NCI-H1436 (cell line): ENCODE results near the gene RNU1-2.
A peak's percentile ranks its signal among the peaks of the same experiment; 100 is the strongest.
"Not testable (repeated sequence)": the region's sequence is repeated elsewhere in the genome, so short reads cannot be mapped to it uniquely, and the experiment has no call there.

Experiments used
- DNase-seq: peaks from one replicate; lab custom pipeline; 2025; lab: John Stamatoyannopoulos, UW

RNU1-2 gene

GRCh38 chr1:16911851-16912721 is 16.3 kb downstream of the RNU1-2 start:
- not testable (repeated sequence) for DNase-seq

DNA sequence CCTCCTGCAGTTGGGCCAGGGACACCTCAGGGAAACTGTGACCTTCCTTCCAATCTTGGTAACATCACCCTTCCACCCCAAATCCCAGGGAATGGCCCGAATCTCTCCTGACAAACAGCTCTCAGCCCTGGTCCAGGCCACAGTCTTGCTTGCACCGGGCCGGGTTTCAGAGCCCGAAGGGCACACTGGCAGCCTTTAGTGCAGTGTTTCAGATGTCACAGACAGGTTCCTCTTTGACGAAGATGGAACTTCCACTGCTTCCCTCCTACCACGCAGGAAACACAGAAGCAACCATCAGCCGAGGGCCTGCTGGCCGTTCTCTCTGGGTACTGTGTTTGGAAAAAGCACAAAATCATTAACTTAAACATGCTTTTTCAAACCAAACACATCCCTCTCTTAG is 17.0 kb downstream of the RNU1-2 start:
- DNase-seq: not testable (repeated sequence)

DNA sequence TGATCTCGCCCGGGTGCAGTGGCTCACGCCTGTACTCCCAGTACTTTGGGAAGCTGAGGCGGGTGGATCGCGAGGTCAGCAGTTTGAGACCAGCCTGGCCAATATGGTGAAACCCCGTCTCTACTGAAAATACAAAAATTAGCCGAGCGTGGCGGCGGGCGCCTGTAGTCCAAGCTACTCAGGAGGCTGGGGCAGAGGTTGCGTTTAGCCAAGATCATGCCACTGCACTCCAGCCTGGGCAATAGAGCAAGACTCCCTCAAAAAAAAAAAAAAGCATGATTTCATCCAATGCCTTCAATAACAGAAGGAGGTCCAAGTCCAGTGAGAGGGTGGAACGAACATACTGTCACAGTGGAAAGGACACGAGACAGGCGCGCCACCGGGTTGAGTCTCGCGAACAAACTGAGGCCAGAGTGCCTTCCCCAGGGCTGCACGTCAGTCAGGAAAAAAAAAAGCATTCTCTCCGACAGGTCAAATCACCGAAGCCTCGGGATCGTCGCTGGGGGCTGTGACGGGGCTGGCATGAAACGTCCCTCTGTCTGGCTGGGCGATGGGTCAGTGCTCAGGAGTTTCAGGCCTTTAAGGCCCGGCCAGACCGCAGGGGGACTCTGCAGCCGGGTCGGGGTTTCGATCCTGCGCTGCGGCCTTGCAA is 17.5 kb downstream of the RNU1-2 start:
- DNase-seq: no peak

GRCh38 chr1:16913833-16914662 is 18.3 kb downstream of the RNU1-2 start:
- peak; percentile 96 for DNase-seq

DNA sequence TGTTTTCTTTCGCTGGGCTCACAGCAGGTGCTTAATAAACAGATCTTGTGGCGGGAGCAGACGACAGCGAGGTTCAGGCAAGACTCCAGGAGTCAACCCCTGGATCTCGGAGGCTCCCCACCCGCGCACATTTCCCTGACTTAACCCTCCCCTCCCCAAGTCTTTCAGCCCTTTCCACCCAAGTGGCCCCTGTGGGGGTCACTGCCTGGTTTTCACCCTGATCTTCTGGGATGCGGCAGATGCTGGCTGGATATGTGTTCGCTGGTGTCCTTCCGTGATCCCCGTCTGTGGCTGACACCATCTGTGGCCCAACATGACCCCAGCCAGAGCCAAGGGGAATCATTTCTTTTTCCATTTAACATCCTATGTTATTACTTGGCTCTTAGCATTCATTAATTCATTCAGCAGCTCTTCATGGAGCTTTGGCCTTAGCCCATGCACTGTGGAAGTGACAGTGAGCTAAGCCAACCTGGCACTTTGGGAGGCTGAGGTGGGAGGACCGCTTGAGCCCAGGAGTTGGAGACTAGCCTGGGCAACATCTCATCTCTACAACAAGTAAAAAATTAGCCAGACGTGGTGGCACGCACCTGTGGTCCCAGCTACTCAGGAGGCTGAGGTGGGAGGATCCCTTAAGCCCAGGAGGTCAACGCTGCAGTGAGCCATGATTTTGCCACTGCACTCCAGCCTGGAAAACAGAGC is 19.3 kb downstream of the RNU1-2 start:
- DNase-seq: not testable (repeated sequence)

- no peak for DNase-seq
These were observed 19.8 kb downstream of the RNU1-2 start for GRCh38 chr1:16915627-16915973.

- DNase-seq: not testable (repeated sequence)
These were observed 20.5 kb downstream of the RNU1-2 start for GRCh38 chr1:16916036-16916880.

DNA sequence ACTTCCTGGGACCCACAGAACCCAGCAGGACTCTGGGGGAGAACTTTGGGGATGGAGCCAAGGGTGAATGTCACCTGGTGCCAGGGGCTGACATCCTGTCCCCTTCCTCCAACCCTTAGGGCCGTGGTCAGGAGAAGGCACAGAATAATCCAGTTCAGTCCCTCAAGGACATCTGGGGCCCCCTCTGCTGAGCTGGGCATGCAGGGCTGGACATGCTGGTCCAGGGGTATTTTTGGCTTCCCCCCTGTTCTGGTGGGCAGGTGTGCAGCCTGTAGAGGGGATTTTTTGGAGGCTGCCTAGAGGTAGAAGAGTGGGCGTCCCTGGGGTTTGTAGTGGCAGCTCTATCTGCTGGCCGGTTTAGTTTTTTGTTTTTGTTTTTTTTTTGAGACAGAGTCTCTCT is 22.6 kb downstream of the RNU1-2 start:
- DNase-seq: no peak

DNA sequence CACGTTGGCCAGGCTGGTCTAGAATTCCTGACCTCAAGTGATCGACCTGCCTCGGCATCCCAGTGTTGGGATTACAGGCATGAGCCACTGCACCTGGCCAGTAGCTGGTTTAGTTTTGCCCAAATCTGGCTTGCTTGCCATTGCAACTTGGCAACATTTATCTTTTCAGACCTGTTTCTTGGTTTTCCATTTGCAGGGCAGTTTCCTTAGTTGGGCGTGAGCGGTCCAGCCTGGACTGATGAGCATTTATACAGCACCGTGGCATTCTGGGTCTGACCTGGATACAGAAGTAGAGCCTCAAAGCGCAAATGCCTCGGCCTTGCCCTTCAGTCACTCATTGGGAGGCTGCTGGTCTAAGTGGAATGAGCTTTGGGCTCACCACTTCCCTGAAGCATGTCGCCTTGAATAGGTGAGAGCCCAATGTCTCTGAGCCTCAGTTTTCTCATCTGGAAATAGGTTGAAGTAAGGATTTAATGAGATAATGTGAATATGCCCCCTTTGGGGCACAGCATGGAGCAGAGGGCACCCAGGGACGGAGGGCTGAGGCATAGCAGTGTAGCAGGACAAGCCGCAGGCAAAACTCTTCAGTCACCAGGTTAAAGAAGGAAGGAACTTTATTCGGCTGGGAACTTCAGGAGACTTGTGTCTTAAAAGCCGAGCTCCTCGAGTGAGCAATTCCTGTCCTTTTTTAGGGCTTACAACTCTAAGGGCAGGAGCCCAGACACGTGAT is 23.3 kb downstream of the RNU1-2 start:
- not testable (repeated sequence) for DNase-seq

DNA sequence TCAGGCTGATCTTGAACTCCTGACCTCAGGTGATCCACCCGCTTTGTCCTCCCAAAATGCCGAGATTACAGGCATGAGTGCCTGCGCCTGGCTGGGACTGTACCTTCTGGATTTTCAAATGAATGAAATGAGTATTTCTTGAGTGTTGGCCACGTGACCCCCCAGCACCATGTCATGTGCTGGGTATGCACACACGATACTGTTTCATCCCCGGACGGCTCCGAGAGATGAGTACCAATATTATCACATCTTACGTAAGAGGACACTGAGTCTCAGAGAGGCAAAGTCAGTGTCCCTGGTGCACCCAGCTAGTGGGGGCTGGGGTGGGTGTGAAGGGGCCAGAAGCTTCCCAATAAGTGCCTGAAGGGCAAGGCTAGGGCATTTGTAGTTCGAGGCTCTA is 25.2 kb downstream of the RNU1-2 start:
- DNase-seq: no peak

DNA sequence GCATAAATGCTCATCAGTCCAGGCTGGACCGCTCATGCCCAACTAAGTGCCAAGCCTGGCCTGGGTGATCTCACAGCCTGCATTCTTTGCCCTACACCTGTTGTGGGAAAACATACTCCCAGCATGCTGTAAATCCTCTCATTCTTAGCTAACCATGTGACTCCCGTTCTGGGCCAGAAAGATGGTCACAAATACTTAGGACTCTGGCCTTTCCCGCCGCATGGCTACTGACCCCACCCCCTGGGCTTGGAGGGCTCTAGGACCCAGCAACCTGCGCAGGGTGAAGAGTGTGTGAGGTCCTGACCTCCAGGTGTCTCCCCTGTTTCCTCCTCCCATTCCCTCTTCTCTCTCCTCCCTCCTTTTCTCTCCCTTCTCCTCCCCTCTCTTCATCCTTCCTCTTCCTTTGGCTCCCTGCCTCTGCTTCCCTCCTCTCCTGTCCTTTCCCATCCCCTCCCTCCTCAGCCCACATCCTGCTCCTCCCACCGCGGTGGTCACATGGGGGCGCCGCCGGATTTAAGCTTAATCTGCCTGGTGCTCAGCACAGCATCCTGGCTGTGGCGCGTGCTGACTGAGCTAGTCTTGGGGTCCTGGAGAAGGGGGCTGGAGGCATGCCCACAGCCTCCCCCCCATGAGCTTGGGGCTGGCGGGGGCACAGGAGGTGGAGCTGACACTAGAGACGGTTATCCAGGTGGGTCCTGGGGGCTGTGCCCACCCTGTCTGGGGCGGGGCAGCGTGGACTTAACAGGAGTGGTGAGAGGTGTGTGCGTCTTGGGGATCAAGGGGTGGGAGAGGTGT is 25.8 kb downstream of the RNU1-2 start, which contains the start of gene CROCC:
Gene CROCC, plus strand, starts transcription at position 541 of the 795 bp plus-strand sequence. Its CDS starts 88 bp downstream, at position 629.
- DNase-seq: peak; percentile 74

DNA sequence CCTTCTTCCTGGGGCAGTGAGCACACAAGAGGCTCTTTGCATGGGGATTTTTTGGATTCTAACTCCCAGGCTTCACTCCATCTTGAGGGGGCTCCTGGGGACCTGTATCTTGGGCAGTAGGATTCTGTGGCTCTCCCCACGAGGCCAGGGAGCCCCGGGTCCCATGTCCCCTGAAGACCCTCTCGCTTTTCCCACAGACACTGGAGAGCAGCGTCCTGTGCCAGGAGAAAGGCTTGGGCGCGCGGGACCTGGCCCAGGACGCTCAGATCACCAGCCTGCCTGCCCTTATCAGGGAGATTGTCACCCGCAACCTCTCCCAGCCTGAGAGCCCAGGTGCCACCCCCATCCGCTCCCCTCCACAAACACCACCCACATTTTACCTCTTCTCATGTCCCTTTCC is 26.7 kb downstream of the RNU1-2 start:
- DNase-seq: no peak

- DNase-seq: no peak
These were observed 27.2 kb downstream of the RNU1-2 start for GRCh38 chr1:16922885-16923431.

- DNase-seq: no peak
These were observed 28.6 kb downstream of the RNU1-2 start for GRCh38 chr1:16924216-16924918.

DNA sequence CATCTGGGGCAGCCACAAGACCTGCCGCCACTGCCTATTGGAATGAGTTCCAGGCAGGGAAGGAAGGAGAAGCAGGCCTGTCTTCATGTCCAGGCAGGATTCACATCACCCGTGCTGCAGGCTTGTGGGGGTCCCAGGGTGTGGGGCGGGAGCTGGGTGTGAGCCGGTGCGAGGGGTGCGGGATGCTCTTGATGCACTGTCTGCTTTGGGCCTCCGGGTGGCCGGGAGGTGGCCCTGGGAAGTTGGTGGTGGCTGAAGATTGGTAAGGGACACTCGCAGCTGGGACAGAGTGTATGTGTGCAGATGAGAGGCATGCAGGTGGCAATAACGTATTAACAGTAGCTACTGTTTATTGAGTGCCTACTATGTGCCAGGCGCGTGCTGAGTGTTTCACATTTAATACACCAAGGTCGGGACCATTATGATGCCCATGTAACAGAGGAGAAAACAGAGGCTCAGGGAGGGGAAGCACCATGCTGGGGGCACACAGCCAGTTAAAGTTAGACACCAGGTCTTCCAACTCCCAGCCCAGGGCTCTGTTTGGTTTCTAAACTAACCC is 29.2 kb downstream of the RNU1-2 start:
- DNase-seq: no peak

GRCh38 chr1:16925635-16926490 is 30.1 kb downstream of the RNU1-2 start:
- DNase-seq: no peak

DNA sequence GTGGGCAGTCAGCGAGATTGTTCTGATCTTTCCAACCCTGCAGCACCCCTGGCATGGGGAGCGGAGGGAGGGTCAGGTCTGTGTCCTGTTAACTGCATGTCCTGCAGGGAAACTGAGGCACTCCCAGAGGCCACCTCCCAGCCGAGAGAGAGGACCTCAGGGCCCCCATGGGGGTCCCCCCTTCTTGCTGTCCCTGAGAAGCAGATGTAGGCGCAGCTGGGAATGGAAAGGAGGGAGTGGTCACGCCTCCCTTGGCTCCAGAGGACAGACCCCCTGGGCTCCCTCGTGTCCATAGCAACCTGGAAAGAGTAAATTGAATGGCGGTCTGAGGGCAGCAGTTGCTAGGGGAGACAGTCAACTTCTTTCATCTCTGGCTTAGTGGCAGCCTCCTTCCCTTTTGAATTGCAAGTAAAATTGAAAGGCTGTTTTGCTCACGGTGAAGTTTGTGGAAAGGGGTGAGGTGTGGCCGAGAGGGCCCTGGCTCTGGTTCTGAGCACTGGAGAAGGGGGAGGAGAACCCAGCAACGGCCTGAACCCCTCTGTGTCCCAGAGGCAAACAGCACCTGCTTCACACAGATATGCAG is 30.8 kb downstream of the RNU1-2 start:
- DNase-seq: peak; percentile 23
